GM21723 (cell line): Measurements from ENCODE around the gene MVB12B.

Source experiments
- ATAC-seq: cut with Tn5 transposase; IDR thresholded peaks from one replicate; pipeline ENCODE4 v1.9.1; 2021; ENCODE audit warnings: mild to moderate bottlenecking, moderate library complexity; ENCODE audit not compliant: unreplicated experiment

The MVB12B gene

DNA sequence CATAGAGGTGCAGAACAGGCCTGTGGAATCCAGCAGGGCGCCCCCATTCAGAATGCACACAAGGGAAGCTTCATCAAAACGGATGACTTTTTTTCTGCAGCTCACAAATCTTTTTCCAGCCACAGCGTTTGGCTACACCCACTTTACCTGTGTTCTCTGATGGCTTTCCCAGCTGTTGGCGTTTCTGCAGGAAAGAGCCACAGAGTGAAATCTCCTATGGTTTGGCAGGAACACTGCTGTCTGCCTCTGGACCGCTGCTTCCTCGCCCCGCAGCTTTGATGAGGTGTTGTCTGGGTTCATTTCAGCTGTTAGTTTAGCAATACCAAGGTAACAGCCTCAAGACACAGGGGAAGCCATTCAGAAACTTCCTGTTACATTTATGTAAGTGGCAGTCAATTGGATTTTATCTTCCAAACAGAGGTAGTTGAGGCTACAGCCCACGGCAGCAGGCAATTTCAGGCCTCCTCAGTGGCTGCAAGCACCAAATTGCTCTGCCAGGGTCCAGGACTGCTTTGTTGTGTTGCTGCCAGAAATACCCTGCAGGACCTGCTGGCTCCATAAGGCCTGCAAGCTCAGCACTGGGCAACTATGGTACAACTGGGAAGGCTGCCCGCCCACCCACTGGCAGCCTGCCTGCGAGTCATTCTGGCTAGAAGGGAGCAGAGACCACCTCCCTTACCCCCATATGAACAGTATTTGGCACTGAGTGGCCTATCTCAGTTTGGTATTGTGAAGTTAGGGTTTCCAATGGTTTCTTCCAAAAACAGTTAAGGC is 96.7 kb downstream of the MVB12B start:
- ATAC-seq = no peak

DNA sequence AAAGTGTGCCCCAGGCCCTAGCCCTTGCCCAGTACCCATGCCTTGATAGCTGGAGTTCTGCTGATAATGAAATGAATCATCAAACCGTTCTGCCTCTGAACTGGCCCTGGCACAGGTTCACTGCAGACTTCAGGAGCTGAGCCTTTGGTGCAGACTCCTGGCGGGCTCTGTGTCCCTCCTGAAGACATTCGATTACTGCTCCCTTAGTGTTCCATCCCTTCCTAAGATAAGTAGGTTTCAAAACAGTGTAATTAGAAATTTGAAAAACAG is 97.2 kb downstream of the MVB12B start:
- ATAC-seq = no peak

DNA sequence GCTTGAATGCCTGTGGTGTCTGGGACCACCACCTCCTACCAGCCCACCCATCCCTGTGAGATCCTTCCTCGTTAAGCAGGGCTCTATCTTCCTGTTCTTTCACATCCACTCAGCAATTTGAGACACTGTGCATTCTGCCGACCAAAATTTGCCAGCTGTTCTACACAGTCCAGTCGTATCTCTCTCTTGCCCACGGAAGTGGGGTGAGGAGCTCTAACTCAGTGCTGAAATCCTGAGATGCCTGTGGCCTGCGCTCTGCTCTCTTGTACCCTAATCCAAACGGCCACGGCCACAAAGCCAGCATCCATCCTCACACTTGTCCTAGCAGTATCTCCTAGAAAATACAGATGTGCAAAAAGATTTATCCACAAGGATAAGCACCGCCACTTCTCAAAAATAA is 97.9 kb downstream of the MVB12B start:
- no peak for ATAC-seq

DNA sequence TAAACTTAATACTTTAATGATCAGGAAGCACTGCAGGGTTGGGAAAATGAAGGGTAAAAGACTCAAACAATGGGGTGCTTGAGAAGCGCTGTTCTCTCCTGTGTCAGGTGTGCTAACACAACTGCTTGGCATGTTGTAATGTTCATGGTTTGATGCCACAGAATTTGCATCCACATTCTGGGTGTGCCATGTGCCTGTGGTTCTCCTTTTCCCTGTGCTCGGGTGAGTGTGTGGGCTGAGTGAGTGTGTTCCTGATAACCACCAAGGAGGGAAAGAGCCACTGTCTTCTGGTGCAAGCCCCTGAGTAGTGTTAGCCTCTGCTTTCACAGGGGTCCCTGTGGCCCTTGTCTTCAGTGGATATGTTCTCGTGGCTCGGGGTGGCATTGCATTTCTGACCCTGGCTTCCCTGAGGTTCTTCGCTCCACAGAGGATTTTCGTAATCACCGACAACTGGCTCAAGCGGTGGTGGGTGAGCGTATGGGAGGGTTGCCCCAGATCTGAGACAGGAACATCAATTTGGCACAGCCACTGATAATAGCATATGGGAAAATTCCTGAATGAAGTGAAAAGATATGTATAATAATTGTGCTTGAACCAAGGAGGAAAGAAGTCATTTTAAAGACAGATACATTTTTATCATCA is 102.0 kb downstream of the MVB12B start:
- ATAC-seq = no peak

DNA sequence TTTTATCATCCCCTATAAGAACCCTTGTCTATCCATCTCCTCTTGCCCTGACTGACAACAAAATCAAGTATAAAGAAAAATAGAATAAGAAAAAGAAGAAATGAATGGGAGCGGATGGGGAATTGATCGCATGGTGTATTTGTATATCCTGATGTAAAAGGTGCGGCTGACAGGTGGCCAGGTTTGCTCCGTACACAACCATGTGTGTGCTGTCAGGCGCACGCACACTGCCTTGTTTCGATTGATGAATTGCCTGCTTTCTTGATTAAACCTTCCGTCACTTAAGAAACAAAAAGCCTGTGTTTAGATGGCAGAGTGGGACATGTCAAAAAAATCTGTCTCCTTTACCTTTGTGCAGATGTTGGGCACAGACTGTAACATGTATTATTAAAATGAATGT is 102.6 kb downstream of the MVB12B start:
- no peak for ATAC-seq

DNA sequence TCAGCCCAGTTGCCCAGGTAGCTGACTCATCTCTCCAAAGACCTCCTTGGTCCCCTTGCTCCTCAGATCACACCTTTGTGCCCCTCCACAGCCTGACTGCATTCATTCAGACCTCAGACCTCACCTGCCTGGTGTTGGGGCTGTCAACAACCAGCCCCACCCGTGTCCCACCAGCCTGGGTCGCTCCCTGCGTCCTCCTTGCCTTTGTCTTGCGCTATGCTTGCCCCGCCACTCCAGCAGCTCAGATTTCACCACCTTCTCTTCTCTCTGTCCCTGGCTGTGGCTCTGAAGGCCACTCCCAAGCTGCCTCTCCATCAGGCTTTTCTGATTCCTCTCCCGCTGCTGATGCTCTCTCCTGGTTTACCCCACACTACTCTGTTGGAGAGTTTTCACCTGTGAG is 103.5 kb downstream of the MVB12B start:
- ATAC-seq = no peak

DNA sequence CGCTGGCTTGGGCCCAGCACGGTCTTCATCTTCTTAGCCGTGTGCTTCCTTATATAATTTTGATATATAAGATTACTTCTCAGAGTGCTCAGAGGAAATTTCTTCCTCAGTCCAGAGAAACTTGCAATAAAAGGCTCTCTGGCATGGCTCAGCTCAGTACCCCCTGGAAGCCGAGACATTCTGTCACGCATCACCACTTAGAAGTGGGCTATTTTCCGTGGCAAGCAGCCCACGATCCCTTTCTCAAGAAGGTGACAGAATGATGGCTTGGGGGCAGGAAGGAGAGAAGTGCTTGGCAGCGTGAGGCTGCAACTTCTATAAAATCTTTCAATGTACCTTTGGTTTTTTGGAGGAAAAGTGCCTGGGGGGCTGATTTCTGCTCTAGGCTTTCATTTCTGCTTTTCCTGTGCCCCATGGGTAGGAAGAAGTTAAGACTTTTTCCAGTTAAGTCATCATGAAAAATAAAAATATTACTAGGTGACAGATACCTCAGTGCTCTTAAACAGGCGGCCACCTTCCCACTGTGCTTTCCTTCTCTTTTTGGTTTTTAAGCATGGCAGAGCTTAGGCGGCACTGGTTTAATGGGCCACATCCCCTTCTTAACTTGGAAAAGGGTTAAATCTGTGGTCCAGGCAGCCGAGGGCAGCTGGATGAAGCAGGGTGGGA is 104.6 kb downstream of the MVB12B start:
- no peak for ATAC-seq

DNA sequence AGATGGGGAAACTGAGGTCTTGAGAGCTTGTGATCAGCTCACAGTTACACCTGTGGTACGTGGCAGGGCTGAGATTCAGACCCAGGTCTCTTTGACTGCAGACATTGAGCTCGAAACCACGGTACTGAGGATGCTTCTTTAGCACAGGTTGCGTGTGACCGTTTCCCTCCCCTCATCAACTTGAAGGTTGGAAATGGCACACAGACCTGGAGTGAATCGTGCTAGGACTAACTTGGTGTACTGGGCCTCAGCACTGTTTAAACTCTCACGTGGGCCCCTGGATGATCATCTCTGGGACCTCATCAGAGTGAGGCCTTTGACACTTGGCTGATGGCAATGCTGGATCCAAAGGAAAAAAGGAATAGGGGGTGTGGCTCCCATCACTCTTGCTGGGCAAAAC is 106.0 kb downstream of the MVB12B start:
- no peak for ATAC-seq

DNA sequence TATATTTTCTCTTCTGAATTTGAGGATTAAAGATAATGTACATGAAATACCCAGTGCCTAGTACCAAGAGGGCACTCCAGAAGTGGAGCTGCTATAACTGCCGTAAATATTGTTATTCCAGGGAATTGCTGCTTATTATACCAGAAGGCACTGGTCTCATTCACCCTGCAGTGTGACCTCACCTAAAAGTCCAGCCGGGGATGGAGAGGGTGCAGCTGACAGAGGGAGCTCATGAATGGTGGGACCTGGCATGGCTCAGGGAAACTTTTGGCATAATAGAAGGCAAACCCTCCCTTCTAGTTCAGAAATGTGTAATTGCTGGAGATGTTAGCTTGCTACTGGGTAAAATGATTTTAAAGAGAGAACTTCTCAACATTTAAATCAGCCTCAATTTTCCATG is 108.5 kb downstream of the MVB12B start:
- ATAC-seq = no peak

DNA sequence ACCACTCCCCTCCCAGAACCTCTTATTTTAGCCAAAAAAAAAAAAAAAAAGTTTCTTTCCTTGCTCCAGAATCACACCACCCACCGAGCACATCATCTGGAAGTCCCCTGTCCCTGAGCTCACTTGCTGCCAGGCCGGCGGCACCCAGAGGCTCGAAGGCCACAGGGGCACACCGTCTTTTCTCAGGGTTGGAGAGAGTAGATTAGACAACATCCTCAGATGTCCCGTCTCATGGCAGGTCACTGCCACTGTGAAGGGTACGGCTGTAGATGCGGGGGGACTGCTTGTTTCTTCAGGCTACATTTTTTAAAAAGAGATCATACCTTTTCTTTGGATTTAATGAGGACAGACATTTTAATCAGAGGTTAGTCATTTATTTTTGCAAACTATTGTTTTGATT is 109.0 kb downstream of the MVB12B start:
- ATAC-seq = no peak

DNA sequence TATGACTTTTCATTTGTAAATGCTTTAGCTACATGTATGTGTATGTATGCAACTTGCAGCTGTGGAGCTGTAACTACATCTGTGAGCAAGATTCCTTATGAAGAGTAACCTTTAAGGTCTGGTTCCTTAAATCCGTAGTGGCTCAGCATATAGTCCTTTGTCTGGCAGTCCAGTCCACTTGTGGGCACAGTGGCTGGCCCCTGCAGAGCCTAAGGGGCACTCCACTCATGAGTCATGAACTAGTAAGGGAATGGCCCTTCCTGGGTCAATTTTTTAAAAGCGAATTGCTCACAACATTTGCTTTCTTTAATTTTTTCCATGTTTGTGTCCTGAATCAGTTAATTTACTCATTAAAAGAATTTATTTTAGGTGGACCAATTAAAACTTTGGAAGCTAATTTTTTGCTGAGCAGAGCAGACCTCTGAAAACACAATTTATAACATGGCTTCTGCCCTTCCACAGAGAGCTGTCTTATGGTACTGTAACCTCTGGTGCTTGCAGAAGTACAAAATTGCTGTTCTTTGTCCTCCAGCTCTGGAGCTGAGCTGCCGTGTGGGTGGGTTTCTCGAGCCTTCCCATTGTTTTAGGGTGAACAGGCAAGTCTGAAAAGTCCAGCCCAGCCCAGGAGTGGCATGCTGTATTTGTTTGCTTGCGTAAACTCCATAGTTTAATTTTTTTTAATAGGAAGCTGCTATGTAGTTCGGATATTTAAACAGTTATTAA is 110.1 kb downstream of the MVB12B start:
- no peak for ATAC-seq

DNA sequence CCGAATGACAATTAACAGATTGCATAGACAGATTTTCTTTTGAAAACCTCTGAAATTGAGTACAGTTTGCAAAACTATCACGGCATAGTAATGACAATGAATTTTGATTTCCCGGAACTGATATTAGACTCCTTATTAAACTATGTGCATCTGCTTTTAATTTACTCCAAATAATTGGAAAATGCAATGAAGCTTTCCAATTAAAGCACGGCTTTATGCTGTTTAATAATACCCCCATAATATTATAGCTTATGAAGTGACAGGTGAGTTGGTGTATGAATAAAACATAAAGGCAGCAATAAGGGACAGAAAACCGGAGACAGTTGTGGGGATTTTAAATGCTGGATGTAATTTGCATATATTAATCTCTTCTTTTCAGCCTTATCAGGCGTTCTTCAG is 110.6 kb downstream of the MVB12B start:
- ATAC-seq = no peak

DNA sequence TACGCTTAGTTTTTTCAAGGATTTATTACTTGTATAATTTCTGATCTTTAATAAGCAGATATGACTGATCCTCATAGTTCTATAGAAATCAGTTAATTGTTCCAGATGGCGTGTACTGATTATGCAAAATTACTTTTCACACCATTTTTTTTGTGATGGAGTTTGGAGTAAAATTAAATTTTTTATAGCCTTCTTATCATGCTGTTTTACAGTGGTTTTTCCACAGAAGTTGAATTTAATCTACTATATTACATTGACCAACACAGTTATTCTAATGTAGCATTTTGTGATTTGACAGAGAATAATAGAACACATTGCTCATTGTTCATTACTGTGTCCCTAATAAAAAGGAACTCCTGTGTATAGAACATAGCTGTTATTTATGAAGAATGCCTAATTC is 111.1 kb downstream of the MVB12B start:
- ATAC-seq = no peak

DNA sequence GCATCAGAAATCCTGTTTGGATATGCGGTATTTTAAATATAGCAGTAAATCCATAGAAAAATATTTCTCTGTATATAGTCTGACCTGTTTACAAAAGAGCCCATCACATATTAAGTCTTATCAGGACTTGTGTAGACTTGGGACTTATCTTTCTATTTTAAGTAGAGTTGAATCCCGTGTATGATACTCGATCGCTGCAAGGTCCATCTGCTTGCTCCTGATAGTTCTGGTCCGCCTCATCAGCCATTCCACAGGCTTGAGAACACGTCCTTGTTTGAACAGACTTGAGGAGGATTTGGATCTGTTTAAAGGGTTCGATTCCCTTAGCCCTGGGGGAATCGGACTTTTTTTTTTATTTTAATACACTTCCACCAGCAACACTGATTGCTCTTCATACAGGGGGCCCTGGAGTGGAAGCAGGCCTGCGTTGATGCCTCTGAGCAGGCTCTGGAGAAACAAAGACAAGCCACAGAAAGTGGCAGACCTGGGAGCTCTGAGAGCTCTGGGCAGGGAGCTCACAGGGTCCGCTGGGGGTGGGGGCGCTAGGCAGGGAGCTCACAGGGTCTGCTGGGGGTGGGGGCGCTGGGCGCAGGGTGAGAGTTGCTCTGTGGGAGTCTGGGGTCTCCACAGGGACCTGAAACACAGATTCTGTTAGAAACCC is 112.2 kb downstream of the MVB12B start:
- no peak for ATAC-seq

DNA sequence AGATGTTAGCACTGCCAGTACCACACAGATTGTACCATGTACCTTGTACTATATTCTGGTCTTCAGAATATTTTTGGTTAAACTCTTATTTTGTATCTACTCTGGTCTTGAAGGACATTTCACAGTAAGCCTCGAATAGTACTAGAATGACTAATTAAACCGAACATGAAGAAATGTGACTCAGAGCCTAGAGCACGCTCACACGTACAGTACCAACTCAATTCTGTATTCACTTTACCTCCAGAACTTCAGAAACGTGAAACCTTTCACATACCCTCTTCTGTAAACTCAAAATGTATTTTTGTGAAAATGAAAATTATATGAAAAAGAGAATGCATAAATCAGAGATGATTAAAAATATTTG is 112.8 kb downstream of the MVB12B start:
- no peak for ATAC-seq

DNA sequence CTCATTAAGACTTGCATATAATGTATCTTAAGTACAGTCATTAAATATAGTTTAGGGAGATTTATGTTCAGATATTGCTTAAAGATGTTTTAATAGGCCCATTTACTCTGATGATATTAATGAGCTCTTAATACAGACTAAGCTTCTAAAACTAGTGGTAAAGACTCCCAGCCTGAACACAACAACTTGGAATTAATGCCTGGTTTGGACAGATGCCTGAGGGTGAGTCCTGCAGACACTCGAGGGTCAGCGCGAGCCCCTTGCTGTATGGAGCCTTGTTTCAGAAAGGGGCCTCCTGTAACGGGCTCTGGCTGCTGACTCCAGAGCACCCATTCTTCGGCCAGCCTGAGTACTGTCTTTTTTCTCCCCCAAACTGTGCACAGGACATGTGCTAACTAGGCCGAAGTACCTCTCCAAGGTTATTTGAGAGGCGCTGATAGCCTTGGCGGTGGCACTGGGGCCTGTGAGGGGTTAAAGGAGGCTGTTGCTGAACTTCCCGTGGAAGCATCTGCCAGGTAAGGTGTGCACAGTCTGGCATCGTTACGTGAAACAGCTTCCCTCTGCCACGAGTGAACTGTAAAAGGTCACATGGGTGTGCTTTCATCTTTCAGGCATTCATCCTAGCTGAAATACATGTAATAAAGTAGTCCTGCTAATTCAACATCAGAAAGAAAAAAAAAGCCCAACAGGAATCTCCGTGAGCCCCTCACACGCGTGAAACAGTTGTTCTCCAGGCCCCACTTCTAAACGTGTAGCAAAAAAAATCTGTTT is 113.4 kb downstream of the MVB12B start:
- no peak for ATAC-seq

DNA sequence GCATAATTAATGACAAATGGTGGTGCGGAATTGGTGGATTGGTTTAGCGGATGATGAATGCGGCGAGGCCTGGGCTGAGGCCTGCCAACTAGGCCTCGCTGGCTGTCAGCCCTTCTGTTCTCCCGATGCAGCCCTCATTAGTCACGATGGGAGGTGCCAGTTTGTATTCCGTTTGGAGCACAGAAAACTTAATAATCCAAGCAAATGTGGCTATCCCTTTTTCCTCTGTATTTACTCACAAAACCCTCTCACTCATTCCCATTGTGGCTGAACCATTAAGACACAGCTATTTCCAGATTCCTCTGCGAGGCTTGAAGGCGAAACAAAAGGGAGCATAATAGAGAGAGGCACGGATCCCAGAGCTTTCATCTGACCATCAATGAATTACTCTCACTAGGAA is 114.3 kb downstream of the MVB12B start:
- no peak for ATAC-seq

DNA sequence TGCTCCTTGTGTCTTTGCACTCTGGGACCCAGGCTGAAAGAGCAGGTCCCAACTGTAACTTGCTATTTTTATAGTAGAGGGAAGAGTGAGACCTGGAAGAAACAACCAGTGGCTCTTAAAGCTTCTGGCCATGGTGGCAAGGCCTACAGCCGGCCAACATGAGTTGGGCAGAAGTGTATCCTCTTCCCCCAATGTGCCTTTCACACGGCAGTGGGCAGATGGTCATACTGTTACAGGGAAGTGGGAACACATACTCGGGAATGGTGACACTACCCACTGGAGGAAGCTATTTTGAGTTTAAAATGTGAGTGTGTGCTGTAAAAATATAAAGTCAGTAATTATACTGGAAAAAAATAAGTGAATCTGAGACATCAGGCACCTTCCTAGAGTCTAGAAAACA is 116.0 kb downstream of the MVB12B start:
- no peak for ATAC-seq

DNA sequence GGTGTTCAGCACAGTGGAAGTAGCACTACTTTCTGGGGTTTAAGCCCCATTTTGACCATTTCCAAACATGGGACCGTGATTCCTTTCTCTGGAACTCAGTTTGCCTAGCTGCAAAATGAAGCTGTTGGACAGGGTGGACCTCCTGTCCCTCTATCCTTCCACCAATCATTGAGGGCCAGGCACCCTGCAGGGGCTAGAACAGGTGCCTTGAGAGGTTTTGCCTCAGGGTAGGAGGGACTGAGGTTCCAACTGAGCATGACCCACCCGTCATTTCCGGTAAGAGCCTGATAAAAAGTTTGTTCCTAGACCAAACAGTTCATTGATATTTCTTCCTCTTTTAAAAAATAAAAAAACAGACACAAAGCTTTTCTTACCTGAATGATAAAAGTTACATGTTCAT is 116.5 kb downstream of the MVB12B start:
- no peak for ATAC-seq

DNA sequence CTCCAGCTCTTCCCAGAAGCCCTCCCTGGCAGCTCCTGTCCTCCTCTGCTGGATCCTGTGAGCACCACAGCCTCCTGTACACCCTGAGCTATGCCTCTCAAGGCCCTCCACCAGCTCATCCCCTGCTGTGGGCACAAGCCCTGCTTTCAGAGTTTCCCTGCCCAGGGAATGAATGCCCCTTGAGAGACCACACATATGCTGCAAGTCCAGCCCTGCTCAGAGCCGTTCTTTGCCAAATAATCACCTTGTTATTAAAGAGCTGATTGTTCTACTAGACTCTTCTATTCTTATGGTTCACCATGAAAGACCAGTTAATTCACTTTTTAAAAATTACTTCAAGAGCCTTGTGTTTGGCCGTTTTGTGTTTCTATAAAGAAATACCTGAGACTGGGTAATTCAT is 121.5 kb downstream of the MVB12B start:
- ATAC-seq = no peak
